WI38 (cell line): ENCODE results near the gene QSOX2.

Source experiments
- H3K4me3 ChIP-seq: 2 replicates; pipeline ENCODE4 v1.5.1; 2011; ENCODE audit warnings: low read depth, mild to moderate bottlenecking, control low read depth, low read length
- CTCF ChIP-seq: IDR thresholded peaks from 2 replicates; pipeline ENCODE4 v1.5.1; 2012; ENCODE audit warnings: low read depth, mild to moderate bottlenecking, control low read depth, low read length

The QSOX2 gene

GRCh38 chr9:136160995-136161610 lies 84.5 kb downstream of the QSOX2 start:
- H3K4me3 ChIP-seq, result no peak overlapping the region
- no peak for TF ChIP-seq CTCF

- H3K4me3 ChIP-seq, result no peak overlapping the region
- TF ChIP-seq CTCF, result no peak
Measured at GRCh38 chr9:136160381-136160841, 85.2 kb downstream of the QSOX2 start.

- H3K4me3 ChIP-seq, result no peak overlapping the region
- no peak for TF ChIP-seq CTCF
Measured at GRCh38 chr9:136159851-136160250, 85.8 kb downstream of the QSOX2 start.

- no peak for TF ChIP-seq CTCF
- H3K4me3 ChIP-seq, result no peak overlapping the region
Measured at GRCh38 chr9:136157477-136158265, 87.9 kb downstream of the QSOX2 start.
